ENCODE measurements around the gene PPP6R3. TPM values are rescaled to one million over a fixed set of nuclear protein-coding genes. Genes with fewer than 3 reads are reported as not detected.

Gene PPP6R3
- total and polyA plus RNA-seq, 2 of the 13 experiments (the other 11 are each of a cell fraction or from before 2014, with no cell fraction given) = 41.2 to 83.4 TPM

DNA sequence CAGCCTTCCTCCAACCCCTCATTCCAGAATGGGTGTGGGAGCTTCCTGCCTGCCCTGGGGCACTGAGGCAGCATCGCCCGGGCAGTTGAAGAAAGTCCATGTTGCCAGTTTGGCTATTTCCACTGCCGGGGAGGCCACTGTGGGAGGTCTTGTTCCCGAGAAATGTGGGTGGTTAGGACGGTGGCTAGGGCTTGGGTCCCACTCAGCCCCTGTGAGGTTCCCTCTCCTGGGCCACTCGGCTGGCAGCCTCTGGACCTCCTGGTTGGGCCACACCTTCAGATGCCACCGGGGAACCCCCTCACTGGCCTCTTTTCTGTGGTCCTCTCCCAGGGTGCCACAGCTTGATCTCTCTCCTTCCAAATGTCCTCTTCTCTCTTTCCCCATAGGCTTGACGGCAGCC lies 5.1 kb upstream of the PPP6R3 start:
- WGBS (ENCODE audit: low lambda C conversion rate) = 0% methylated on average over 3 of the region's 8 CpGs
- DNase-seq (ENCODE audit: low spot score) = no peak
- Histone ChIP-seq H3K27me3 (ENCODE audit: control insufficient read depth in 1 of 2, insufficient read depth in 2 of 2, low read length in 2 of 2) (no peaks in the 10 kb centered on the region), H3K4me3 (replicated peaks in 1 of 3; ENCODE audit: insufficient read depth in 1 of 3, low read depth in 2 of 3, low read length in 3 of 3) (peak overlapping the region; percentile 3 to 43 (median 13); a peak in 5 of 6 replicates), H4K20me1 (ENCODE audit: insufficient read depth, low read length) (no peaks in the 10 kb centered on the region), H3K27ac (ENCODE audit: extremely low read length, insufficient read depth, low read length) (peak overlapping the region; percentile 43), H3K79me2 (ENCODE audit: insufficient read depth, low read length) (no peaks in the 10 kb centered on the region), H3K36me3 (replicated peaks in 1 of 2; ENCODE audit: control insufficient read depth in 1 of 2, insufficient read depth in 2 of 2, low read length in 2 of 2) (no peaks in the 10 kb centered on the region), H2AFZ (ENCODE audit: low read length) (no peak overlapping the region), H3K9ac (ENCODE audit: insufficient read depth, low read depth, low read length) (peak overlapping the region; percentile 28), H3K4me2 (ENCODE audit: low read depth, low read length) (peak overlapping the region; percentile 63), H3K4me1 (ENCODE audit: insufficient read depth, low read length) (peaks cover 53% of the 10 kb centered on the region), H3K9me3 (ENCODE audit: low read length) (no peaks in the 10 kb centered on the region)
- no TSS peak for BruUV-seq (replicated peaks)
- FAIRE-seq = no peak
- intact Hi-C loops (cut with micrococcal nuclease; ENCODE audit: unreplicated experiment) = no loop called here
- in situ Hi-C loops (cut with HindIII; ENCODE audit: extremely low pct_ligation_motif_present, low pct_unique_long_range_greater_than_20kb) = no loop called here
- peak; percentile 4 for ATAC-seq
- ChIA-PET POLR2A (interaction anchor here (1.2 to 1.3 kb wide), 2 partner anchors 141 to 183 kb away, joined by 3 to 8 read pairs; partner anchors contain the start of gene C11orf24), CTCF (ENCODE audit: low intra/inter-chr PET ratio, low total read pairs) (no interaction called here)
- TF ChIP-seq HNRNPL (IDR thresholded peaks at IDR 0.05; ENCODE audit: low read depth, low read length) = 0 out of 2 replicates have a peak, but pooled peaks have one; percentile 23
- no peak for TF ChIP-seq RARA (CRISPR knock-in tag; IDR thresholded peaks at IDR 0.05)
- 0 out of 2 replicates have a peak, but pooled peaks have one; percentile 10 for TF ChIP-seq IRF9 (CRISPR knock-in tag; IDR thresholded peaks at IDR 0.05; ENCODE audit: borderline replicate concordance)

DNA sequence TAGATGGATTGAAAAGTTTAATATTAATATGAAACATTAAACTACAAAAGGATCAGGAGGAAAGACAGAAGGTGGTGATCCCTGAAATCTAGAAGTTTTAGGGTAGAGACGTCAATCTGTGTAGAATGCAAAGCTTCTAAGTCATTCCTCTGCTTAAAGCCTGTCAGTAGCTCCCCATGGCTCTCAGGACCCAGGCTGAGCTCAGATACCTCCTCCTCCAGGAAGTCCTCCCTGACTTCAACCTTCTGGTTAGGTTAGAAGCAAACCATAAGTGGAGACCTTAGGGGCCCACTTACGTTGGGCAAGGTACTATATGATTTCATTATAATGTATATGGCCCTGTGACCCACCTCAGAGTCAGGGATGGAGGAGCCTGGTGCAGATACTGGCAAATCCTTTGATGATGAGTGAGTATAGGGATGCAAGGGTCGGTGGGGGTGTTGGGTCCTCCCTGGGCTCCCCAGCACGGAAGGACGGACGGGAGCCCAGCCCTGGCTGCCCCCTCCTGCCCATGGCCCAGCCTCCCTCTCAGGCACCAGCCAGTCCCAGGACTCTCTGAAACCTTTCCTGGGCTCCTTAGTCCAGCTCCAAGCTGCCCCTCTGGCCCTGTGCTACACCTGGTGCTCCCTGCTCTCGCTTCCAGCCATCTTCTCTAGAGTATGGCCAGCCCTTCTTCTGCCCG lies 3.2 kb upstream of the PPP6R3 start:
- WGBS (ENCODE audit: low lambda C conversion rate) = 59% methylated on average over 6 of the region's 8 CpGs
- no TSS peak for BruUV-seq (replicated peaks)
- DNase-seq (ENCODE audit: low spot score) (no peak), ATAC-seq (no peak), FAIRE-seq (no peak)
- TF ChIP-seq RNF2 (conservative IDR thresholded peaks at IDR 0.05; ENCODE audit: low read depth) = no peak
- peak; percentile 97 for TF ChIP-seq ZFP36 (IDR thresholded peaks at IDR 0.05; ENCODE audit: borderline replicate concordance, low read depth, low read length, partially characterized antibody)
- TF ChIP-seq ZIK1 (CRISPR knock-in tag; IDR thresholded peaks at IDR 0.05; ENCODE audit: borderline replicate concordance, low read depth) = 0 out of 2 replicates have a peak, but pooled peaks have one; percentile 21
- TF ChIP-seq MAX (IDR thresholded peaks at IDR 0.05) = 0 out of 2 replicates have a peak, but pooled peaks have one; percentile 4
- 0 out of 2 replicates have a peak, but pooled peaks have one; percentile 38 for TF ChIP-seq ZMYM3 (CRISPR knock-in tag; IDR thresholded peaks at IDR 0.05)
- TF ChIP-seq ZNF3 (CRISPR knock-in tag; IDR thresholded peaks at IDR 0.05) = no peak
- peaks cover 61% of the 10 kb centered on the region for H3K4me1 ChIP-seq (ENCODE audit: insufficient read depth, low read length)
- in situ Hi-C loops (cut with HindIII; ENCODE audit: extremely low pct_ligation_motif_present, low pct_unique_long_range_greater_than_20kb) = no loop called here
- intact Hi-C loops (cut with micrococcal nuclease; ENCODE audit: unreplicated experiment) = no loop called here
- H3K79me2 ChIP-seq (ENCODE audit: insufficient read depth, low read length) = peaks cover 14% of the 10 kb centered on the region
- no peaks in the 10 kb centered on the region; a peak in 1 of 5 replicates for H3K27me3 ChIP-seq (ENCODE audit: control insufficient read depth in 1 of 2, insufficient read depth in 2 of 2, low read length in 2 of 2)
- H3K36me3 ChIP-seq (replicated peaks in 1 of 2; ENCODE audit: control insufficient read depth in 1 of 2, insufficient read depth in 2 of 2, low read length in 2 of 2) = no peaks in the 10 kb centered on the region
- H2AFZ ChIP-seq (ENCODE audit: low read length) = peak overlapping the region; percentile 68
- CTCF ChIA-PET (ENCODE audit: low intra/inter-chr PET ratio, low total read pairs) = no interaction called here
- peaks cover 10% of the 10 kb centered on the region for H4K20me1 ChIP-seq (ENCODE audit: insufficient read depth, low read length)
- H3K9ac ChIP-seq (ENCODE audit: insufficient read depth, low read depth, low read length) = peak overlapping the region; percentile 33; the same call in 1 of the 2 replicates
- H3K9me3 ChIP-seq (ENCODE audit: low read length) = no peaks in the 10 kb centered on the region
- H3K4me2 ChIP-seq (ENCODE audit: low read depth, low read length) = peak overlapping the region; percentile 81
- peak overlapping the region in 1 of 3 experiments; percentile 61; a peak in 1 of 6 replicates for H3K4me3 ChIP-seq (replicated peaks in 1 of 3; ENCODE audit: insufficient read depth in 1 of 3, low read depth in 2 of 3, low read length in 3 of 3)
- H3K27ac ChIP-seq (ENCODE audit: extremely low read length, insufficient read depth, low read length) = no peak overlapping the region
- POLR2A ChIA-PET = no interaction called here
